K562 (cell line): ENCODE data around the gene SEZ6L. TPM values are rescaled to one million over a fixed set of nuclear protein-coding genes. Genes with fewer than 3 reads are reported as not detected.

Experiments used
- ATAC-seq: fragments of 200-7000 bp; cut with Tn5 transposase; 3 replicates; pipeline ENCODE4 v1.9.1; 2020; ENCODE audit warnings: moderate library complexity
- BruUV-seq: library from RNA; stranded (reverse); fragments of 400-500 nt; replicated peaks from 2 replicates; lab custom pipeline; 2021; lab: Mats Ljungman, UMichigan
- CTCF ChIA-PET: fragments of 300-600 bp; formaldehyde crosslinking; extraction: SDS; loops from one replicate; lab custom pipeline; 2021; ENCODE audit warnings: low intra/inter-chr PET ratio; lab: Yijun Ruan, JAX
- POLR2A ChIA-PET: fragments of 300-600, 350-650 bp; sonication (Branson Sonifier 250); formaldehyde crosslinking; extraction: SDS; loops from one replicate; lab custom pipeline; 2021; ENCODE audit warnings: antibody characterized with exemption, inconsistent platforms; lab: Yijun Ruan, JAX
- DNase-seq, 4 experiments: peaks; one replicate each; pipeline versions ENCODE4 v3.0.0 to v3.0.0-alpha.2; 2011 to 2018; ENCODE audit warnings: low spot score in 3 of 4, mixed read lengths in 3 of 4; ENCODE audit errors: extremely low read depth in 1 of 4
- FAIRE-seq: peaks from 2 replicates; lab custom pipeline; 2011; peaks lifted over from hg19 to GRCh38; lab: Jason Lieb, UNC
- H2AFZ ChIP-seq: 2 replicates; pipeline ENCODE4 v1.6.0; 2011; ENCODE audit warnings: low read depth, low read length, control low read depth, inconsistent platforms
- H3K27ac ChIP-seq: fragments of 200-600 bp; 3 replicates; pipeline ENCODE4 v1.8.0; 2011; ENCODE audit warnings: low read depth, mild to moderate bottlenecking, control low read depth, inconsistent platforms, low read length, moderate library complexity, mixed read lengths; ENCODE audit errors: extremely low read depth
- H3K27me3 ChIP-seq, 2 experiments: fragments of 300-600 bp in 1 of 2; 2 replicates in 1 of 2; 3 replicates in 1 of 2; pipeline versions ENCODE4 v1.6.0 to v1.8.0; 2011; ENCODE audit warnings: inconsistent platforms in 2 of 2, low read length in 2 of 2, mild to moderate bottlenecking in 1 of 2, mixed read lengths in 1 of 2, moderate library complexity in 1 of 2; ENCODE audit not compliant: control insufficient read depth in 2 of 2, insufficient read depth in 2 of 2
- H3K36me3 ChIP-seq: fragments of 300-600 bp; 3 replicates; pipeline ENCODE4 v1.8.0; 2011; ENCODE audit warnings: mild to moderate bottlenecking, low read length, inconsistent platforms; ENCODE audit not compliant: control insufficient read depth, insufficient read depth
- H3K4me1 ChIP-seq, 2 experiments: fragments of 200-600 bp in 1 of 2; replicated peaks in 1 of 2; 2 replicates in 1 of 2; 3 replicates in 1 of 2; pipeline versions ENCODE4 v1.5.1 to v1.8.0; 2011; ENCODE audit warnings: inconsistent platforms in 2 of 2, low read length in 2 of 2, mild to moderate bottlenecking in 1 of 2, mixed read lengths in 1 of 2, moderate library complexity in 1 of 2; ENCODE audit not compliant: control insufficient read depth in 2 of 2, insufficient read depth in 2 of 2
- H3K4me2 ChIP-seq: 2 replicates; pipeline ENCODE4 v1.6.1; 2011; ENCODE audit warnings: low read length, control low read depth, inconsistent platforms, mixed read lengths; ENCODE audit not compliant: insufficient read depth
- H3K4me3 ChIP-seq: fragments of 200-600 bp; sonication (generic), shearing (Covaris generic); 2 replicates; pipeline ENCODE4 v1.5.1; 2016; ENCODE audit warnings: control low read depth, inconsistent platforms
- H3K79me2 ChIP-seq: fragments of 200-600 bp; 3 replicates; pipeline ENCODE4 v1.8.0; 2011; ENCODE audit warnings: low read length, inconsistent platforms; ENCODE audit not compliant: control insufficient read depth, insufficient read depth
- H3K9ac ChIP-seq, 2 experiments: 2 replicates each; pipeline versions ENCODE4 v1.6.0 to v1.6.1; 2011; ENCODE audit warnings: low read depth in 2 of 2, low read length in 2 of 2, control low read depth in 1 of 2, inconsistent platforms in 1 of 2, mild to moderate bottlenecking in 1 of 2, mixed read lengths in 1 of 2; ENCODE audit not compliant: insufficient read depth in 1 of 2
- H3K9me1 ChIP-seq: one replicate; pipeline ENCODE4 v1.6.0; 2011; ENCODE audit warnings: inconsistent platforms, mild to moderate bottlenecking, low read length, moderate library complexity; ENCODE audit not compliant: control insufficient read depth, insufficient read depth
- H3K9me3 ChIP-seq: replicated peaks from 2 replicates; pipeline ENCODE4 v1.5.1; 2011; ENCODE audit warnings: low read depth, low read length, inconsistent platforms; ENCODE audit not compliant: control insufficient read depth, insufficient read depth
- H4K20me1 ChIP-seq: replicated peaks from 2 replicates; pipeline ENCODE4 v1.6.1; 2011; ENCODE audit warnings: low read length, inconsistent platforms, mixed read lengths; ENCODE audit not compliant: control insufficient read depth, insufficient read depth
- ADNP ChIP-seq: fragments of 200-800 bp; sonication (Bioruptor generic); IDR thresholded peaks from 2 replicates; pipeline ENCODE4 v1.6.1; 2016; ENCODE audit warnings: missing genetic modification characterization, missing compliant biosample characterization
- BDP1 ChIP-seq: IDR thresholded peaks from 3 replicates; pipeline ENCODE4 v1.6.1; 2011; ENCODE audit not compliant: insufficient read length, insufficient read depth
- C11orf30 ChIP-seq: fragments of 450-650 bp; IDR thresholded peaks from 2 replicates; pipeline ENCODE4 v1.6.1; 2016; ENCODE audit warnings: low read depth, mild to moderate bottlenecking
- CCNT2 ChIP-seq: IDR thresholded peaks from 2 replicates; pipeline ENCODE4 v1.6.1; 2011; ENCODE audit warnings: borderline replicate concordance, low read depth, mild to moderate bottlenecking, moderate library complexity, mixed read lengths, low read length; ENCODE audit not compliant: insufficient read length; ENCODE audit errors: extremely low read depth
- RERE ChIP-seq: sonication (generic); formaldehyde crosslinking; IDR thresholded peaks from 2 replicates; pipeline ENCODE4 v1.8.0; 2023; ENCODE audit warnings: missing genetic modification reagents, mild to moderate bottlenecking, borderline replicate concordance
- ZFP1 ChIP-seq: fragments of 450-650 bp; formaldehyde crosslinking; IDR thresholded peaks from 2 replicates; pipeline ENCODE4 v1.4.0; 2020; ENCODE audit warnings: mild to moderate bottlenecking, mixed read lengths
- WGBS: fragments of 100-300 bp; shearing (Covaris generic); methylation state at CpG from one replicate; pipeline ENCODE4 v1.1.6; 2016; ENCODE audit warnings: low coverage, mixed read lengths; ENCODE audit not compliant: insufficient coverage; ENCODE audit errors: missing lambda C conversion rate; 5-methylcytosine and 5-hydroxymethylcytosine counted together
- in situ Hi-C: fragments of 300-500 bp; cut with MboI; formaldehyde crosslinking; loops from 4 replicates; pipeline ENCODE4 v1.15.0; 2018; ENCODE audit warnings: inconsistent platforms, mixed read lengths
- intact Hi-C: fragments of 100-400 bp; cut with micrococcal nuclease; formaldehyde crosslinking; loops from 2 replicates; pipeline ENCODE4 v1.14.2; 2022
- polyA plus RNA-seq, 8 experiments: library from polyadenylated mRNA; depleted of rRNA in 4 of 8; stranded (reverse) in 5 of 8; unstranded in 3 of 8; fragments of >200 nt; fragmentation: Nextera tagmentation in 2 of 8; fragmentation: Illumina TruSeq in 1 of 8; extraction: Ambion mirVana in 2 of 8; extraction: Trizol in 1 of 8; gene quantifications; 2 replicates each; pipeline versions ENCODE4 v1.2.1 to v1.2.3, GENCODE V29; 2011 to 2014; ENCODE audit warnings: inconsistent platforms in 1 of 8, missing spikeins in 1 of 8
- total RNA-seq, 7 experiments: library from RNA; depleted of rRNA in 6 of 7; stranded (reverse); fragments of >200 nt in 6 of 7; fragmentation: Illumina TruSeq in 2 of 7; extraction: Trizol in 2 of 7; gene quantifications; 2 replicates each; pipeline versions ENCODE4 v1.2.1 to v1.2.3, GENCODE V29; 2011 to 2021; ENCODE audit warnings: low replicate concordance in 1 of 7

SEZ6L gene
- total and polyA plus RNA-seq, 9 of the 15 experiments (the other 6 are each of a cell fraction or from before 2014, with no cell fraction given), result not detected

DNA sequence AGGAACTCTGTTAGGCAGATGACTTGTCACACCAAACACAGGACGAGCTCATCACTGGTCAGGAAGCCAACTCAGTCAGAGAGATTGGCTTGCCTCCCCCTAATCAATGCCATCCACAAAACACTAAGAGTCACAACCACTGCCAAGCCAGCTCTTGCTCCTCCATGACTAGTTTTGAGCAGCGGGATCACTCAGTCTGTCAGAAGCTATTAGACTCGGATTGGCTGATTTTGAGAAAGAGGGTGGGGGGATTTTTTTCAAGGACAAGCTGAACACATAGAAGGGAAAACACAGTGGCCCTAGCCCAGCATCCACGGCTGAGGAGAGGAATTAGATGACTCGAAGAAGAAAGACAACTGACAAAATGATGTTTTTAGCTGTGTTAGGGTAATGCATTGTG is 55.9 kb downstream of the SEZ6L start:
- H3K4me1 ChIP-seq, result no peaks in the 10 kb centered on the region
- H3K79me2 ChIP-seq, result no peaks in the 10 kb centered on the region
- no peaks in the 10 kb centered on the region for H3K27me3 ChIP-seq
- ATAC-seq (no peak), DNase-seq (no peak), FAIRE-seq (no peak)
- no peak overlapping the region for H2AFZ ChIP-seq
- no TSS peak for BruUV-seq
- no peaks in the 10 kb centered on the region for H4K20me1 ChIP-seq
- H3K9ac ChIP-seq, result no peak overlapping the region
- H3K4me2 ChIP-seq, result no peak overlapping the region
- 2% methylated on average over 4 of the region's 5 CpGs for WGBS
- H3K27ac ChIP-seq, result no peak overlapping the region
- CTCF ChIA-PET, result no interaction called here
- POLR2A ChIA-PET, result interaction anchor here (0.6 to 1.1 kb wide), 3 partner anchors 11 to 730 kb away, joined by 3 to 6 read pairs (median 4); no protein-coding TSS in a partner anchor
- intact Hi-C loops, result no loop called here
- H3K4me3 ChIP-seq, result no peak overlapping the region
- no peaks in the 10 kb centered on the region for H3K9me3 ChIP-seq
- TF ChIP-seq C11orf30, result no peak
- TF ChIP-seq RERE (CRISPR knock-in tag), result no peak
- no peak for TF ChIP-seq ADNP (tag)
- no peak for TF ChIP-seq BDP1
- no peak for TF ChIP-seq CCNT2
- TF ChIP-seq ZFP1 (CRISPR knock-in tag), result no peak
- in situ Hi-C loops, result no loop called here
- H3K9me1 ChIP-seq, result no peaks in the 10 kb centered on the region
- H3K36me3 ChIP-seq, result no peaks in the 10 kb centered on the region
